ENCODE measurements around the gene LRP1-AS.

The LRP1-AS gene

DNA sequence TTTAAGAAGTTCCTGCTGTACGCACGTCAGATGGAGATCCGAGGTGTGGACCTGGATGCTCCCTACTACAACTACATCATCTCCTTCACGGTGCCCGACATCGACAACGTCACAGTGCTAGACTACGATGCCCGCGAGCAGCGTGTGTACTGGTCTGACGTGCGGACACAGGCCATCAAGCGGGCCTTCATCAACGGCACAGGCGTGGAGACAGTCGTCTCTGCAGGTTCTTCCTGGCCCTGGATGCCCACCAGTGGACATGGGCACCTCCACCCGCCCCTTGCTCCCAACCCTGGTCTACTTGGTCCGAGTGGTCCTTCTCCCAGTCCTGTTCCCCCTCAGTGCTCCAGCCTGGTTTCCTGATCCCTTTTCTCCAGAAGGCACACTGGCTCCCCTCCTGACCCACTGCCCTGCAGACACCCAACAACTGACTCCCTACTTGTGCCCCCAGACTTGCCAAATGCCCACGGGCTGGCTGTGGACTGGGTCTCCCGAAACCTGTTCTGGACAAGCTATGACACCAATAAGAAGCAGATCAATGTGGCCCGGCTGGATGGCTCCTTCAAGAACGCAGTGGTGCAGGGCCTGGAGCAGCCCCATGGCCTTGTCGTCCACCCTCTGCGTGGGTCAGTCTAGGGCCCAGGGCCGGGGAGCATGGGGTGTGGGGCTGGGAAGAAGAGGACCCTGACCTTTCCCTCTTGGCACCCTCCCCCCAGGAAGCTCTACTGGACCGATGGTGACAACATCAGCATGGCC lies 32.1 kb upstream of the LRP1-AS start:
- no peak for DNase-seq

DNA sequence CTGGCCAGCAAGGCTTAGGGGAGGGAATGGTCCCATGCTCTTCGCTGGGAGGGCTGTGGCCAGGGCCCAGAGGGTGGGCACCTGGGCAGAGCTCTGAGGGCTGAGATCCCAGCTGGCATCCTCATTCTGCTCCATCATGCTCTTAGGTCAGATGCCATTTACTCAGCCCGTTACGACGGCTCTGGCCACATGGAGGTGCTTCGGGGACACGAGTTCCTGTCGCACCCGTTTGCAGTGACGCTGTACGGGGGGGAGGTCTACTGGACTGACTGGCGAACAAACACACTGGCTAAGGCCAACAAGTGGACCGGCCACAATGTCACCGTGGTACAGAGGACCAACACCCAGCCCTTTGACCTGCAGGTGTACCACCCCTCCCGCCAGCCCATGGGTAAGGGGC lies 30.8 kb upstream of the LRP1-AS start:
- no peak for DNase-seq

DNA sequence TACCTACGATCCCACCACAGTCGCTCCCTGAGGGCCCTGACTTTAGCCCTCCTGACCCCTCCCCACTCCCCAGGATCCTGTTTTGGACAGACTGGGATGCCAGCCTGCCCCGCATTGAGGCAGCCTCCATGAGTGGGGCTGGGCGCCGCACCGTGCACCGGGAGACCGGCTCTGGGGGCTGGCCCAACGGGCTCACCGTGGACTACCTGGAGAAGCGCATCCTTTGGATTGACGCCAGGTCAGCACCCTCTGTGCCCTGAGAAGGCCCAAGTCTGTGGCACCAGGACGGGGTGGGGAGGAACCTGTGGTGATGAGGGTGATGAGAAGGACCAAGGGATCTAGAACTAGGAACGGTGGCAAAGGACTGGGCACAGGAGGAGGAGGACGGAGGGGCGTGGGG lies 29.9 kb upstream of the LRP1-AS start:
- DNase-seq, result no peak

DNA sequence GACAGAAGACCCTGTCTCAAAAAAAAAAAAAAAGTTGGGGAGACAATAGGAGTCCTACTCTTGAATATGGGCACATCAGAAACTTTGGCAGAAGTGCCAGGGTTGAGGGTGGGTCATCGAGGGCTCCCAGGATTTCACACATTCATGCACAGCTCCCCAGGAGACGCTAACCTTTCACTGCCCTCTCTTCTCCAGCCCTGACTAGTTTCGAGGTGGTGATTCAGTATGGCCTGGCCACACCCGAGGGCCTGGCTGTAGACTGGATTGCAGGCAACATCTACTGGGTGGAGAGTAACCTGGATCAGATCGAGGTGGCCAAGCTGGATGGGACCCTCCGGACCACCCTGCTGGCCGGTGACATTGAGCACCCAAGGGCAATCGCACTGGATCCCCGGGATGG lies 29.4 kb upstream of the LRP1-AS start:
- DNase-seq, result no peak

DNA sequence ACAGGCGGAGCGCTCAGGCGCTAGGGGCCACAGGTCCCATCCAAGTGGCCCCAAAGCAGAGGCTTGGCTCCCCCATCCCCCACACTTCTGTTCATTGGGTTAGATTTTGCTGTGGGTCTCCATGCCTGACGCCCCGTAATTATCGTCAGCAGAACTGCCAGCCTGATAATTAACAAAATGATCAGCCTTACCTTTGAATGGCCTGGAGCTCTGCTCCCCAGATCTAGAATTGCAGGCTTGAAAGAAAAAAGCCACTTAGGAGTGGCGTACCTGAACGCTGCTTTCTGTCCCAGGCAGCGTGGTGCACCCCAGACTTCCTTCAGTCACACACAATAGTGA lies 28.7 kb upstream of the LRP1-AS start:
- DNase-seq, result no peak

DNA sequence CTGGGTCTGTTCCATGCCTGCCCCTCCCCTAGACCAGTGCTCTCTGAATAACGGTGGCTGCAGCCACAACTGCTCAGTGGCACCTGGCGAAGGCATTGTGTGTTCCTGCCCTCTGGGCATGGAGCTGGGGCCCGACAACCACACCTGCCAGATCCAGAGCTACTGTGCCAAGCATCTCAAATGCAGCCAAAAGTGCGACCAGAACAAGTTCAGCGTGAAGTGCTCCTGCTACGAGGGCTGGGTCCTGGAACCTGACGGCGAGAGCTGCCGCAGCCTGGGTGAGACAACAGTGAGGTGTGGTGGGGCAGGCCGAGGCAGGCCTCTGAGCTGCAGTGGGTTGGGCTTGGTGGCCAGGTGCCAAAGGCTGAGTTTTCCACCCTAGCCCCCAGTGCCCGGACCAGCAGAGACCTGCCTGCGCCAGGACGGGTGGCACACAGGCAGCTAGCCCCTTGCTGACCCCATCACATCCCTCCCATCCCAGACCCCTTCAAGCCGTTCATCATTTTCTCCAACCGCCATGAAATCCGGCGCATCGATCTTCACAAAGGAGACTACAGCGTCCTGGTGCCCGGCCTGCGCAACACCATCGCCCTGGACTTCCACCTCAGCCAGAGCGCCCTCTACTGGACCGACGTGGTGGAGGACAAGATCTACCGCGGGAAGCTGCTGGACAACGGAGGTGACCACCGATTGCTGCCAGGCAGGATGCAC lies 28.2 kb upstream of the LRP1-AS start:
- DNase-seq, result no peak

DNA sequence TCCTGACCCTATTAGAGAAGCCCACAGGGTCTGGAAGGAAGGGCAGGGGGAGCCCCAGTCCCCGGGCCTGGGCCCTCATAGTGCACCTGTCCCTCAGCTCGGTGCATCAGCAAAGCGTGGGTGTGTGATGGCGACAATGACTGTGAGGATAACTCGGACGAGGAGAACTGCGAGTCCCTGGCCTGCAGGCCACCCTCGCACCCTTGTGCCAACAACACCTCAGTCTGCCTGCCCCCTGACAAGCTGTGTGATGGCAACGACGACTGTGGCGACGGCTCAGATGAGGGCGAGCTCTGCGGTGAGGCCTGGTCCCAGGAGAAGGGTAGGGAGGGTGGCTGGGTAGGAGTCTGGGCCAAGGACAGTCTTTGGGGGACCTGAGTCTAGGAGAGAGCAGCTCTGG lies 26.3 kb upstream of the LRP1-AS start:
- no peak for DNase-seq

DNA sequence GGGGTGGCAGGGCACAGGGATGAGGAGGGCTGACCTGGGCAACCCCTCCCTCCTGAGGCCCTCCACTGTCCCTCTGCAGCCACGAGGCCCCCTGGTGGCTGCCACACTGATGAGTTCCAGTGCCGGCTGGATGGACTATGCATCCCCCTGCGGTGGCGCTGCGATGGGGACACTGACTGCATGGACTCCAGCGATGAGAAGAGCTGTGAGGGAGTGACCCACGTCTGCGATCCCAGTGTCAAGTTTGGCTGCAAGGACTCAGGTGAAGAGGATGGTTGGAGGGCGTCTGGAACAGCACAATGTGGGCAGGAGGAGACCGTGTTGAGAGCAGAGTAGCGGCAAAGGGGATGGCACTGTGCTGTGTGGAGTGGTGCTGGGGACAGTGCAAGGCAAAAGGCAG lies 25.7 kb upstream of the LRP1-AS start:
- DNase-seq, result no peak

DNA sequence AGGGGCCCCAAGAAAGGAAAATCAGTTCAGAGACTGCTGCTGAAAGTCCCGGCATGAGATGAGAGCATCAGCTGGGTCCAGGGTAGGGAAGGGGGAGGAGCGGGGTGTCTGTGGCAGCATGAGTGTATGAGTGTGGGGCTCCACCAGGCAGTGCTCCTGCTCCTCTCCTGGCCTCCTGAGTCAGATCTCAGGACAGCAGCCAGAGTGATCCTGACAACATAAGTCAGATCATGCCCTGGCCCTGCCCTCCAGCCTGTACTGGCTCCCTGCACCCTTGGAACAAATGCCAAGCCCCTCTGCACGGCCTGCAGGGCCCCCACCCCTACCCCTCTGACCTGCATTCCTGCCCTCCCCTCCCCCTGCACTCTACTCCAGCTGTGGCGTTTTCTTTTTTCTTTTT lies 24.2 kb upstream of the LRP1-AS start:
- DNase-seq, result no peak

DNA sequence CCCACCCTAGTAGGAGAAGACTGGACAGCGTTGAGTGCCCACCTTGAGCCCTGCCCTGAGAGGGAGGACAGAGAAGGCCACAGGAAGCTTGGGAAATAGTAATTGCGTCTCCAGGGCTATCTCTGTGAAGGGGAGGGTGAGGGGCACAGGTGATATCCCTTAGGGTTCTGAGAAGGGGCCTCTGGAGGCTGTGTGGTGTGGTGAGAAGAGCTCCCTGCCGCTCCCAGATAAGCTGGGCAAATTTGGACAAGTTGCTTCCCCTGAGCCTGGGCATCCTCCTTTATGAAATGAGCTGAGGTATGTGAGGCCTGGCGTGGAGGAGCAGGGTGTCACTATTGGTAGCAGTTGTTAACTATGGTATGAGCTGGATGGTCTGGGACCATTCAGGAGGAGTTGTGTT lies 23.5 kb upstream of the LRP1-AS start:
- DNase-seq, result no peak

DNA sequence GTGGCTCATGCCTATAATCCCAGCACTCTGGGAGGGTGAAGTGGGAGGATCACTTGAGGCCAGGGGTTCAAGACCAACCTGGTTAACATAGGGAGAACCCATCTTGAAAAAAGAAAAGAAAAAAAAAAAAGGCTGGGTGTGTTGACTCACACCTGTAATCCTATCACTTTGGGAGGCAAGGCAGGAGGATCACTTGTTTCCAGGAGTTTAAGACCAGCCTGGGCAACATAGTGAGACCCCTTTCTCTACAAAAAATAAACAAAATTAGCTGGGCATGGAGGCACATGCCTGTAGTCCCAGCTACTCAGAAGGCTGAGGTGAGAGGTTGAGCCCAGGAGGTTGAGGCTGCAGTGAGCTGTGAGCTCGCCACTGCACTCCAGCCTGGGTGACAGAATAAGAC lies 23.0 kb upstream of the LRP1-AS start:
- no peak for DNase-seq

DNA sequence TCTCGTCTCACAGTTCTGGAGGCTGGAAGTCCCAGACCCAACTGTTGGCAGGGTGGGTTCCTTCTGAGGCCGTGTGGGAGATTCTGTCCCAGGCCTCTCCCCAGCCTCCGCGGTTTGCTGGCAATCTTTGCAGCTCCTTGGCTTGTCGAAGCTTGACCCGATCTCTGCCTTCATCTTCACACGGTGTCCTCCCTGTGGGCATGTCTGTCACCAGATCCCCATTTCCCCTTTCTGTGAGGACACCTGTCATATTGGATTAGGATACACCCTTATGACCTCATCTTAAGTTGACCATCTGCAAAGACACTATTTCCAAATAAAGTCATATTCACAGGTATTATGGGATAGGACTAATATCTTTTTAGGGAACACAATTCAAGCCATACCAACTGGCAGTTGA lies 22.6 kb upstream of the LRP1-AS start:
- no peak for DNase-seq

DNA sequence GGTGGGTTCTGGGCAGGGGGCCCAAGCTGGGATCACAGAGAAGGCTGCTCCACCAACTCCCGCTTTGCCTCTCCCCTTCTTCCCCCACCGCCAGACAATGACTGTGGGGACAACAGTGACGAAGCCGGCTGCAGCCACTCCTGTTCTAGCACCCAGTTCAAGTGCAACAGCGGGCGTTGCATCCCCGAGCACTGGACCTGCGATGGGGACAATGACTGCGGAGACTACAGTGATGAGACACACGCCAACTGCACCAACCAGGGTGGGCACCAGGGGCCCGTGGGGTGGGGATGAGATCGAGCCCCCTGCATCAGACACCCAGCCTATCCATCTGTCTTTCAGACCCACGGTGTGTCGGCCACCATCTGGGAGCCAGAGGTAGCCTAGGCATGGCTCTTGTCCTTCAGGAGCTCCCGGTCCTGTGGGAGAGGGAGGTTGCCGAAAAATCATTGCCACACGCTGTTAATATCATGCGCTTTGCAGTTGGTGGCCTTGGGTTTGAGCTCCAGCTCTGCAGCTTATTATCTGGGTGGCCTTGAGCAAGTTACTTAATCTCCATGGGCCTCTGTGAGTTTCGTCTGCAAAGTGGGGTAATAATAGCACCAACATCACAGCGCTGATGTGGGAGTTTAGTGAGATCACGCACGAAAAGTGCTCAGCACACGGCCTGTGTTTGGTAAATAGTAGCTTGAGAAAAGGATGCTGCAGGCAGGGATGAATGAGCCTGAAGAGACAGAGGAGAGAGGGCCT lies 21.8 kb upstream of the LRP1-AS start:
- DNase-seq, result no peak

DNA sequence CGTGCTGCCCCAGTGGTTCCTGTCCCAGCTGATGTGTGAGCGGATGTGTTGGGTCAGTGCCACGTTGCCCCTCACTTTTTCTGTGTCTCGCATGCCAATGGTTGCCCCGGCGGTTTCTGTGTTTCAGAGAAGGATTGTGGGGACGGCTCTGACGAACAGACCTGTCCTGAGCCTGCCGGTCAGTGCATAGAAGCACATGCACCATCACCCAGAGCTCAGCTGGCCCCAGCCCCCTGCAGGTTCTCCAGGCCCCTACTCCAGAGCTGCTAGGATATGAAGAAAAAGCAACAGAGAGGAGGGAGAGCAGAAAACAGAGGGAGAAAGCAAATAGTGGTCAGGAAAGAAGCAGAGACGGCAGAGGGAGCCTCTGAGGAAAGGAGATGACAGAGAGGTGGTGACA lies 20.6 kb upstream of the LRP1-AS start:
- no peak for DNase-seq

DNA sequence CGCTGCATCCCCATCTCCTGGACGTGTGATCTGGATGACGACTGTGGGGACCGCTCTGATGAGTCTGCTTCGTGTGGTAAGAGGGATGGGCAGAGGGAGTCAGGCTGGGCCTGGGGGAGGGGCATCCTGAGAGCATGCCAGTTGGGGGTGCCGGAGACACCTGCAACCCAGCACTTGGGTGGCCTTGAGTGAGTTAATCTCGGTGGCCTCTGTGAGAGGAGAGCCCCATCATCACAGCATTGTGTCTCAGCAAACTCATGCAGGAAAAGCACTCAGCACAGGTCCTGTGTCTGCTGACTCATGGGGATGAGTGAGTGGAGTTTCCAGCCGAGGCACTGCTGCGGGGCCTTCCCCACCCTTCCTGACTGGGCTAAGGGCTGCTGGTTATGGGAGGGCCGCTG lies 19.6 kb upstream of the LRP1-AS start:
- DNase-seq, result no peak

DNA sequence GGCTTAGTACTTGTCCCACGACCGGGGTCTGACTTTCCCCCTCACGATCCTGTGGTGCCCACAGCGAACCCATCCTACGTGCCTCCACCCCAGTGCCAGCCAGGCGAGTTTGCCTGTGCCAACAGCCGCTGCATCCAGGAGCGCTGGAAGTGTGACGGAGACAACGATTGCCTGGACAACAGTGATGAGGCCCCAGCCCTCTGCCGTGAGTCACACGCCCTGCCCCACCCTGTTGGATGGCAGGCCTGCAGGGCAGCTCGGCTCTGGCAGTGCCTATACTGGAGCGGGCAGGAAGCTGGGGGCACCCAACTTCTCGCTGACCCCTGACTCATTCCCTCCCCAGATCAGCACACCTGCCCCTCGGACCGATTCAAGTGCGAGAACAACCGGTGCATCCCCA lies 18.3 kb upstream of the LRP1-AS start:
- DNase-seq, result no peak

DNA sequence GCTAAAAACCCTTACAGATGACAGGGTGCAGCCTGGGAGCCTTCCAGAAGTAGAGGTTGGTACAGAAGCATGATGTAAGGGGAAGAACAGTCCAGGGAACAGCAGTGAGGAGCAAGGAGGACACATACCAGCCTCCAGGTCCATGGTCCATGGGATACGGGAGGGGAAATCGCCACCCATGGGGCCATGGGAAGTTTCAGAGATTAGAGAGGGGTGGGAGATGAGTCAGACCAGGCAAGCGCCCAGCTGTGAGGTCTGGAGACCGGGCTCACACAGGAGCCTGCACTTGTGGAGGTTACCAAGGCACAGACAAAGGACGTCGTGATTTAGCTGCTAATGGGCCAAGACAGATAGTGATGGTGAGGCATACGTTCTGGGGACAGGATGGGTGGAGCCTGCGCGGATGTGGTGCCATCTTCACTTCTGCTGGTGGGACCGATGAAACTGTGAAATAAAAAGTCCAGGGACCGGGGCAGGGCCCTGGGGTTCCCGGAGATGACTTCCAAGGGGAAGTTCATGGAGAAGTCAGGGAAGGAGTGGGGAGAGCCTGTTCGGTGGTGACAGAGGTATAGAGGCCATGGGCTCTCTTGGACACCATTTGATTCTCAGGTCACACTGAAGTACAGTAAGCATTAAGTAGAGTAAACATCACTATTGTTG lies 17.7 kb upstream of the LRP1-AS start:
- no peak for DNase-seq

DNA sequence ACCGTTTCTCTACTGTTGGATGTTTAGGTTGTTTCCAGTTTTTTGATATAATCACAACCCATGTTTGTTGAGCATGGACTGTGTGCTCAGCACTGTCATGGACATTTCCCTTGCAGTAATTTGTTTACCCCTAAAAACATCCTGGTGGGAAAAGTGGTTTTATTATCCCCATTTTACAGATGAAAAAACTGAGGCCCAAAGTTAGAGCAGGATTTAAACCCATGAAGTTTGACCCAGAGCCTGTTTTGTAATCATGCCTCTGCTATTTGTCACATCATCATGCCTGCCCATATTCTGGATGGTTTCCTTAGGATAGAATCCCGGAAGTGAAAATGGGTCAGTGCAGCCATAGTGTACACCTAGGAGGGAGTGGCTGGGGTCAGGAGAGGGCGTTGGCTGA lies 17.0 kb upstream of the LRP1-AS start:
- no peak for DNase-seq

DNA sequence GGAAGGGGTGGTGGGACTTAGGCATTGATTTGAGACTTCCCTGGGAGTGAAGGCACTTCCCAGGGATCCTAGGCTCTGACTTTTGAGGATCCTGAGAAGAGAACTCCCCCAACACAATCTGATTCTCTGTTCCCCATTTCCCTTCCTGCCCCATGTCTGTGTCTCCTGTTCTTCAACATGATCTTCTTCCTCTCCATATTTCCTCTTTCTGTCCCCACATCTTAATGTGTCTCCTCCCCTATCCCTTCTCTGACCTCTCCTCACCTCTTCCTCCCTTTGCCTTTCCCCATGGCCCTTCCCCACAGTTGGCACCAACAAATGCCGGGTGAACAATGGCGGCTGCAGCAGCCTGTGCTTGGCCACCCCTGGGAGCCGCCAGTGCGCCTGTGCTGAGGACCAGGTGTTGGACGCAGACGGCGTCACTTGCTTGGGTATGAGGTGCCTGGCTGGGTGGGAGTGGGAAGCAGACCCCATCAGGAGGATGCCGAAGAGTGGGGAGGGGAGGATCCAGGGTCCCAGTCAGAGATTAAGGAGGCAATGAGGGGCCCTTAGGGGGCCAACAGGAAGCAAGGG lies 15.2 kb upstream of the LRP1-AS start:
- DNase-seq, result no peak

DNA sequence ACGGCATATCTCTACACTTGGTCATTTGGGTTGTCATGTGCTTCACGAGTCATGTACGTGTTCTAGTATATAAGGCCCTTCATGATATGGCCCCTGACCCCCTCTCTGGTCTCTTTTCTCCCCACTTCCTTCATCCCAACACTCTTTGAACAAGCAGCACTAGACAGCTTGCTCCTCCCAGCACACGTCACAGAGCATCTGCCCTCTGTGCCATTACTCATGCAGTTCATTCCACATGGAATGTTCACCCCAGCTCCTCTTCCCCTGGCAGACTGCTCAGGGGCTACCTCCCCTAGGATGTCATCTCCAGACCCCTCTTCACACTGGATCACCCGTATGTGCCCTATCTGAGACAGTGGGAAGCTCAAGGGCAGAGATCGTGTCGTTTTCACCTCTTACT lies 14.1 kb upstream of the LRP1-AS start:
- DNase-seq, result no peak

DNA sequence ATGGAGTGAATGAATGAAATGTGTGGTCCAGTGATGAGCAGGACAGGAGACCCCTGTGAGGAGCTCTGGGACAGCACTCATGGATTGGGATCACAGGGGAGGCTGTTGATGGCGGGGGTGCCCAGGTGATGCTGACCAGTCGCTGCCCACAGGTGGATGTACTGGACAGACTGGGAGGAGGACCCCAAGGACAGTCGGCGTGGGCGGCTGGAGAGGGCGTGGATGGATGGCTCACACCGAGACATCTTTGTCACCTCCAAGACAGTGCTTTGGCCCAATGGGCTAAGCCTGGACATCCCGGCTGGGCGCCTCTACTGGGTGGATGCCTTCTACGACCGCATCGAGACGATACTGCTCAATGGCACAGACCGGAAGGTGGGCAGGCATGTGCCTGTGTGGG lies 13.3 kb upstream of the LRP1-AS start:
- DNase-seq, result no peak

DNA sequence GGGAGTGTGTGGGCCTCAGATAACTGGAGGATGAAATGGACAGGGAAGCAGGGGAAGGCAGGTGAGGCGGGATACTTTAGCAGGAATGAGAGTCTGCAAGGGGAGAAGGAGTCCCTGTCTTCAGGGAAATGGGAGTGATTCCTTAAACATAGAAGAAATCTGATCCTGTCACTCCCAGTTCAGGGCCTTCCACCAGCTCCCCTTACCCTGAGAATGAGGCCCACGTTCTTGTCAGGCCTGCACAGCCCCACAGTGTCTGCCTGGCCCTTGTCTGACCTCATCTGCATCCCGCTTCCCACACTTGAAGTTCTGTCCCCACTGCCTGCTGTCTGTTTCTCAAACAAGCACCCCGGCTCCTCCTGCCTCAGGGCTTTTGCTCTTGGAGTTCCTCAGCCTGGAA lies 12.6 kb upstream of the LRP1-AS start:
- no peak for DNase-seq

DNA sequence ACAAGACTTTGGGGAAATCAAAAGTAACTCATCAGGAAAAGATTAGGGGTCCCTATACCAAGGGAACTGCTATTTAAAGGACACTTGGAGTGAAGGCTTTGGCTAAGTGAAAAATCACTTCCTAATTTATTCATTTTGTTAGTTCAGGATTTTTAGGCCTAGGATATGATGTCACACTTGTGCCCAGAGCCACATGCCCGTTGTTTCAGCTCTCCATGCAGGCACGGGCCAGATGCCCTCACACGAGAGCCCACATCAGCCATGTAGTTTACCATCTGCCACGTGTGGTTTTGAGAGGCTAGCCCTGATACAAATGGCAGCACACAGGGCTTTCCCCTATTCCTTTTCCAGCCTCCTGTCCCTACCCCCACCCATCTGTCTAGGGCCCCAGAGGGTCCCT lies 11.9 kb upstream of the LRP1-AS start:
- DNase-seq, result no peak

Measured in NK-92 treated with Interleukin-12 subunit alpha and Interleukin-12 subunit beta, amount 100 ng/mL, for 24 hours (cell line).